HepG2 (cell line): Measurements from ENCODE around the gene FEM1B. TPM values are rescaled to one million over a fixed set of nuclear protein-coding genes. Genes with fewer than 3 reads are reported as not detected.

Experiments used
- AHDC1 ChIP-seq: sonication (generic); formaldehyde crosslinking; IDR thresholded peaks from 2 replicates; pipeline ENCODE4 v1.5.1; 2020; ENCODE audit warnings: mild to moderate bottlenecking, missing genetic modification reagents, borderline replicate concordance
- HNRNPL ChIP-seq: fragments of 200-400 bp; formaldehyde crosslinking; IDR thresholded peaks from 2 replicates; pipeline ENCODE4 v1.6.1; 2017; ENCODE audit warnings: mild to moderate bottlenecking, low read depth, low read length
- KDM1A ChIP-seq: IDR thresholded peaks from 2 replicates; pipeline ENCODE4 v1.6.1; 2016; ENCODE audit warnings: missing compliant biosample characterization
- MED1 ChIP-seq: sonication (generic); formaldehyde crosslinking; IDR thresholded peaks from 2 replicates; pipeline ENCODE4 v1.4.0; 2020; ENCODE audit warnings: missing genetic modification reagents
- NR2F6 ChIP-seq, 2 experiments: IDR thresholded peaks; 2 replicates each; pipeline ENCODE4 v1.6.1; 2016; ENCODE audit warnings: antibody characterized with exemption in 1 of 2, mild to moderate bottlenecking in 1 of 2
- REL ChIP-seq: sonication (generic); formaldehyde crosslinking; conservative IDR thresholded peaks from 2 replicates; pipeline ENCODE4 v1.8.0; 2022; ENCODE audit warnings: mild to moderate bottlenecking, missing genetic modification reagents, moderate library complexity
- ZHX2 ChIP-seq, 2 experiments: sonication (generic) in 1 of 2; formaldehyde crosslinking in 1 of 2; IDR thresholded peaks; 2 replicates each; pipeline versions ENCODE4 v1.6.1 to v1.9.0; 2014 to 2022; ENCODE audit warnings: antibody characterized with exemption in 1 of 2, borderline replicate concordance in 1 of 2, inconsistent platforms in 1 of 2, low read depth in 1 of 2, missing genetic modification reagents in 1 of 2
- ZKSCAN5 ChIP-seq: sonication (generic); formaldehyde crosslinking; IDR thresholded peaks from 2 replicates; pipeline ENCODE4 v1.5.1; 2020; ENCODE audit warnings: mild to moderate bottlenecking, missing genetic modification reagents
- ZNF280B ChIP-seq: sonication (generic); formaldehyde crosslinking; IDR thresholded peaks from 2 replicates; pipeline ENCODE4 v1.5.0; 2020; ENCODE audit warnings: missing genetic modification reagents, mild to moderate bottlenecking, borderline replicate concordance
- ZNF33A ChIP-seq: sonication (generic); formaldehyde crosslinking; IDR thresholded peaks from 2 replicates; pipeline ENCODE4 v1.5.1; 2020; ENCODE audit warnings: missing genetic modification reagents, mild to moderate bottlenecking, moderate library complexity, borderline replicate concordance
- ZNF850 ChIP-seq: sonication (generic); formaldehyde crosslinking; conservative IDR thresholded peaks from 2 replicates; pipeline ENCODE4 v1.9.0; 2021; ENCODE audit warnings: mild to moderate bottlenecking, missing genetic modification reagents
- polyA plus RNA-seq, 8 experiments: library from polyadenylated mRNA; depleted of rRNA in 3 of 8; stranded (reverse) in 7 of 8; unstranded in 1 of 8; fragments of >200 nt; fragmentation: Illumina TruSeq in 4 of 8; extraction: Trizol in 4 of 8; gene quantifications; 2 replicates each; pipeline versions ENCODE4 v1.2.1 to v1.2.3, GENCODE V29; 2011 to 2016; ENCODE audit warnings: low read depth in 4 of 8, missing spikeins in 1 of 8, mixed read lengths in 1 of 8; ENCODE audit not compliant: insufficient read depth in 1 of 8
- total RNA-seq, 5 experiments: library from RNA; depleted of rRNA; stranded (reverse); fragments of >200 nt; fragmentation: Illumina TruSeq; extraction: Trizol; gene quantifications; 2 replicates each; pipeline ENCODE4 v1.2.3, GENCODE V29; 2016; ENCODE audit warnings: low read depth in 1 of 5
- TF ChIP-seq, protein P1 (sequence below): sonication (generic); formaldehyde crosslinking; IDR thresholded peaks from 2 replicates; pipeline ENCODE4 v1.9.0; 2022; ENCODE audit warnings: low read depth, missing genetic modification reagents

FEM1B gene
- total and polyA plus RNA-seq, 2 of the 13 experiments (the other 11 are each of a cell fraction or from before 2014, with no cell fraction given) = 38.1 to 40.0 TPM

DNA sequence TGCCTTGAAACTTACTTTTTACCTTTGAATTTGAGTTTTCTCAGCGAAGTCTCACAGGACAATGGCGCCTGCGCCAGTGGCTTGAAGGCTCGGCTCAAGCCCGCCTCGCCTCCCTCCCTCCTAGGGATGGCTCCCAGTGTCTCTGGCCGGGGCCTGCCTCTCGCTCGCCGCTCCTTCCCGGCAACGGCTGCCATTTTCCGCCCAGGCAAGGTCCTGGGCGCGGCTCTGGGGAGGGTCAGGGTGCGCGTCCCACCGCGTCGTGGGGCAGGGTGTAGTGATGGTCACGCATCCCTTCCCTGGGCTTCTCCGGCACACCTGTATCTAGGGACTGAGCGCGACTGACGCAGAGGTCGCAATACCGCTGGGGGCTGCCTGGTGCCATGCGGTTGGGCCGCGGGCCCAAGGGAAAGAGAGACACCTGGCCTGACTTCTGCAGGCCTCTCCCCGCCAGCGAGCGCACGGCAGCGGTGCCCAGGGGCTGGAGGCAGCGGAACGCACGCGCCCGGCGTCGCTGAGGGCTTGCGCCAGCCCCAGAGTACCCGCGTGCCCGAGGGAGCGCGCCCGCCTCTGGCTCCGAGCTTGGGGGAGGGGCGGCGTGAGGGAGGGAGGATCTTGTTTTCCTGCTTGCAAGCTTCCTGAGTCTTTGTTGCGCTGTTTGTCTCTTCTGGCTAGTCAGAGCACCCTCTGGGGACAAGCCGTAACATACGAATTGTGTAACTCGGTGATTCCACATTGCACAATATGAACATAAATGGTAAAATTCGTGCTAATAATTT, 20.7 kb upstream of the FEM1B start (continued):
- TF ChIP-seq AHDC1 (CRISPR knock-in tag) (no peak), HNRNPL (no peak), REL (CRISPR knock-in tag) (no peak), MED1 (CRISPR knock-in tag) (0 out of 2 replicates have a peak, but pooled peaks have one; percentile 32), KDM1A (CRISPR knock-in tag) (no peak), ZNF33A (no peak), ZHX2 (IDR thresholded peaks at IDR 0.05; ENCODE audit: low read depth) (no peak), ZHX2 (CRISPR knock-in tag; IDR thresholded peaks at IDR 0.05; ENCODE audit: borderline replicate concordance) (no peak), ZNF280B (CRISPR knock-in tag) (0 out of 2 replicates have a peak, but pooled peaks have one; percentile 38), ZKSCAN5 (no peak), ZNF850 (CRISPR knock-in tag) (no peak), NR2F6 (IDR thresholded peaks at IDR 0.05) (no peak), NR2F6 (CRISPR knock-in tag; IDR thresholded peaks at IDR 0.05) (0 out of 2 replicates have a peak, but pooled peaks have one; percentile 5)
- TF ChIP-seq, protein P1, sequence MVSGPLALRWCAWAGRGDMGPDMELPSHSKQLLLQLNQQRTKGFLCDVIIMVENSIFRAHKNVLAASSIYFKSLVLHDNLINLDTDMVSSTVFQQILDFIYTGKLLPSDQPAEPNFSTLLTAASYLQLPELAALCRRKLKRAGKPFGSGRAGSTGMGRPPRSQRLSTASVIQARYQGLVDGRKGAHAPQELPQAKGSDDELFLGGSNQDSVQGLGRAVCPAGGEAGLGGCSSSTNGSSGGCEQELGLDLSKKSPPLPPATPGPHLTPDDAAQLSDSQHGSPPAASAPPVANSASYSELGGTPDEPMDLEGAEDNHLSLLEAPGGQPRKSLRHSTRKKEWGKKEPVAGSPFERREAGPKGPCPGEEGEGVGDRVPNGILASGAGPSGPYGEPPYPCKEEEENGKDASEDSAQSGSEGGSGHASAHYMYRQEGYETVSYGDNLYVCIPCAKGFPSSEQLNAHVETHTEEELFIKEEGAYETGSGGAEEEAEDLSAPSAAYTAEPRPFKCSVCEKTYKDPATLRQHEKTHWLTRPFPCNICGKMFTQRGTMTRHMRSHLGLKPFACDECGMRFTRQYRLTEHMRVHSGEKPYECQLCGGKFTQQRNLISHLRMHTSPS = peak; percentile 68; the same call in 1 of the 2 replicates
